Right kidney (tissue), 1 donor: ENCODE data around the gene IQGAP1.
A peak's percentile ranks its signal among the peaks of the same experiment; 100 is the strongest.
"Not testable (repeated sequence)": the region's sequence is repeated elsewhere in the genome, so short reads cannot be mapped to it uniquely, and the experiment has no call there.

Experiments used
- DNase-seq: peaks from one replicate; pipeline ENCODE4 v3.0.0-alpha.2; 2016

The IQGAP1 gene

DNA sequence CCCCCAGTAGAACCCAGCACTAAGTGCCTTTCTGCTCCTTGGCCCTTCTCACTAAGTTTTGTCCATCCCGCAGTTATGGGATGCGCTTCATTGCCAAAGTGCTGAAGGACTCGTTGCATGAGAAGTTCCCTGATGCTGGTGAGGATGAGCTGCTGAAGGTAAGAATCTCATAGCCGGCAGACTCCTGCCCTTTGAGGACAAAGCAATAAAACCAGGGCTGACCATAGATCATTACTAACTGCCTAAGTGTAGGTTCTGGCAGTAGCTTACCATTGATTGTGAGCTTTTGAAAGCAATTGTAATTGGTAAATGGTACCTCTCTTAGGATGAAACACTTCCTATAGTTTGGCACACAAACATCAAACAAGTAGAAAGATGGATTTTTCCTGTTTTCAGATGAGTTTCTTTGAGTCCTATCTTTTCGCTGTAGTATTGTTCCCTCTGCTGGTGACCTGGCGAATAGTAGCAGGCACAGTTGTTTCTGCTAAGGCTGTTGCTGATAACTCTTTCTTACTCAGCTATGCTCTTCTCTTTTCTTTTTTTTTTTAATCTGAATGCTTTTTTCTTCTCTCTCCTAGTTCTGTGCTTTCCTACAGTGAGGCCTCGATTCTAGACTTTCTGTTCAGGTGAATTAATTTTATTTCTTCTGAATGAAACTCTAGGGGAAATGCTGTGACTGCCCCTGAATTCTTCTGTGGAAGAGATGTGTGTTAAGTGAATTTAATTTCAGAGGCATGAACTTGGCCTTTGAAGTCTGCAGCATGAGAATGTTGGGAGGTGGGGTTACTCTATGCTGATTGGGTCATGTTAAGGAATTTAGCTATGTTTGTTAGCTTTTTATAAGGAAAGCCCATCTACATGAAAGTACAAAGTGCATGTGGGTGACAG, 94.3 kb downstream of the IQGAP1 start:
- peak; percentile 15 for DNase-seq

DNA sequence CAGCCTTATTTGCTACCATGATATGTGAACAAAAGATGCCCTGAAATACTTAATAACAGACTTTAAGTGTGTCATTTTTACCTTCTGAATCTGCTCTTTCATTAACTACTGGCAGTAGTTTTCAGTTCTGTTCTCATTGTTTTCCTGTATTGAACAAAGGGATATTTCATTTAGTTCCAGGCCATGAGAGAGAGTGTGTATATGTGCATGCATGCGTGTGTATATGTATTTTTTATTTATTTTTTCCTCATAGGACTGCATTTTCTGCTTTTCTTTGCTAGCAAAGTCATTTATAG, 94.9 kb downstream of the IQGAP1 start:
- no peak for DNase-seq

- no peak for DNase-seq
Measured at GRCh38 chr15:90483637-90484036, 95.6 kb downstream of the IQGAP1 start.

- no peak for DNase-seq
Measured at GRCh38 chr15:90487186-90487585, 99.1 kb downstream of the IQGAP1 start.

DNA sequence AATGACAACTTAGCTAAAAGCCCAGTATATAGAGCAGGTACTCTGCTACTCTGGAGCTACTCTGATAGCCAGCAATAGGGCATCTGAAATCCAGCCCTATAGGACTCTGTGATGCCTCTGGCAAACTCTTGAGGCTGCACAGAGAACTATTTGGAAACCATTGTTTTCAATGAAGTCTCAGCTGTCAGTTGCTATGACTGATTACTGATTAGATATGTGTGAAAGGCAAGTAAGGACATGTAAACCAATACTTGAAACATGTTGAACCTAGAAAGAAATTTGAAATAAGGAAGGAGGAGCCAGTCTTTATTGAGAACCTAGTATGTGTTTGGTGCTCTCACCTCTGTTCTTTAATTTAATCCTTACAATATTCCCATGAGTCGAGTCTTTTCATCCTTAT, 101.5 kb downstream of the IQGAP1 start:
- DNase-seq = no peak

- no peak for DNase-seq
Measured at GRCh38 chr15:90489944-90490343, 101.9 kb downstream of the IQGAP1 start.

DNA sequence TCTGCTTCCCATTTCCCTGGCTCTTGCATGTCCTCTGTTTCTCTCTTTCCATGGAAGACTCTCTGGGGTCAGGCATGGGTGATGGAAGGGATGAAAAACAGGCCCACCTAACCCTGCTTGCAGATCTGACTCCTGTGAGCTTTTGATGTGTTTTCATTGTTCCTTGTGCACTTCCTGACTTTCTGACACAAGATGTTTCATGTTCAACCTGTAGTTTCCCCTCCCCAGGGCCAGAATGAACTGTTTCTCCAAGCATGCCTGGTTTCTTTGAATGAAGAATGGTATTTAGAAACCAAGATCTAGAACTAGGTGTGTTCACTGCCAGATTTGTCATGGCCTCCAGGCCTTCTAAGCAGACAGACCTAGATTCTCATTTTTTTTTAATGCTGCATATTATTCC, 105.6 kb downstream of the IQGAP1 start:
- DNase-seq = no peak

DNA sequence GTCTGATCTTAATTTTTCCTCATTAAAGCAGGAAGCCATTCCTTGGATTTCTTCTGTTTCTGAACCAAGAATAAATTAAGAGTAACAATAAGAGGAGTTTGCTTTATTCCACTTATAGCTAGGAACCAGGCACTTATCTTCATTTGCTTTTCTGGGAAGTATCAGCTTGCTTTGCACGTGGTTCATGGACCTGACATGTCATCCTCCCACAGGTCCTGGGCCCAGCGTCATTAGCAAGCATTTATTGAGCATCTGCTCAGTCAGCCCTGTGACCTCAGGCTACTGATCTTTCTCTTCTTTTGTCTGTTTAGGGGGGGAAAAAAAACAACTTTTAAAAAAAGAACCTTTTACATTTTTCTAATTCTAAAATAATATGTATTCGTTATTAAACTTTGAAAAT, 107.0 kb downstream of the IQGAP1 start:
- DNase-seq = no peak

GRCh38 chr15:90496791-90497190, 108.7 kb downstream of the IQGAP1 start:
- no peak for DNase-seq

DNA sequence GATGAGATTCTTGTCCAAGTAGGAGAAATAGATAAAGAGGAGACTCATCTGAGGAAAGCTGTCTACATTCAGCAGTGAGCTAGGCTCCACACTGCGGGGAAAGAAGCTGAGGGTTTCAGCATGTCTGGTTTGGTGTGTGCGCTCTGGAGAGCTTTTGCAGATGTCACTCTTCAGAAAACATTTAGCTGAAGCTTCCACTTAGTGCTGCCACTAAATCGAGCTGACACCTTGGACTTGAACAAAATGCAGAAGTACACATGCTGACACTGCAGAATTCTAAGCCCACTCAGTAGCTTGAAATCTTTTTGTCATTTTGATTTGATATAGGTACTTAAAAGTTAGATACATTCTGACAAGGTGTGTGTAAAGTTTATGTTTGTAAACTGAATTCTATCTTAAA, 109.3 kb downstream of the IQGAP1 start:
- DNase-seq = no peak

DNA sequence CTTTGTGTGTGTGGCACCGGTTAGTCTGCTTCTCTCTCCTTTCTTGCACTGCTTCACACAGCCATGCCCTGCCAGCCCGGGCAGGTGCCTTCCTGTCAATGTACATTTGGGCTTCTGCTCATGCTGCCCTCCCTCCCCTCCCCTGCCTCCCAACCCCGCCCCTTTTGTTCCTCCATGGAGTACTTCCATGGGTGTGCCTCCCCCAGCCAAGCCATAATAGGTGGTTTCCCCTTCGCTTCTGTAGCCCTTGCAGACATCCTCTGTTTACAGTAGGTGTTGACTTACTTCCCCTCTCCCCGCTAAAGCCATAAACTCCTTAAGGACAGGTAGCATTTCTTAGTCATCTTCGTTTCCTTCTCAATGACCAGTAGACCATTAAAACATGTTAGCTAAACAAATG, 109.9 kb downstream of the IQGAP1 start:
- no peak for DNase-seq

GRCh38 chr15:90500171-90500570, 112.1 kb downstream of the IQGAP1 start:
- no peak for DNase-seq

DNA sequence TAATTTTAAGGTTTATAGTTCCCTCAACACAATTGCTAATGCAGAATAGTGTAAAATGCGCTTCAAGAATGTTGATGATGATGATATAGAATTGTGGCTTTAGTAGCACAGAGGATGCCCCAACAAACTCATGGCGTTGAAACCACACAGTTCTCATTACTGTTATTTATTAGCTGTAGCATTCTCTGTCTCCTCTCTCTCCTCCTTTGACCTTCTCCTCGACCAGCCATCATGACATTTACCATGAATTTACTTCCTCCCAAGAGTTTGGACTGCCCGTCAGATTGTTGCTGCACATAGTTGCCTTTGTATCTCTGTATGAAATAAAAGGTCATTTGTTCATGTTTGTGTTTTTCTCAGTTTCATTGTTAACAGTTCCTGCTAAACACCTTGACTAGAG, 113.9 kb downstream of the IQGAP1 start:
- DNase-seq = no peak

- not testable (repeated sequence) for DNase-seq
Measured at GRCh38 chr15:90510781-90511180, 122.7 kb downstream of the IQGAP1 start.

DNA sequence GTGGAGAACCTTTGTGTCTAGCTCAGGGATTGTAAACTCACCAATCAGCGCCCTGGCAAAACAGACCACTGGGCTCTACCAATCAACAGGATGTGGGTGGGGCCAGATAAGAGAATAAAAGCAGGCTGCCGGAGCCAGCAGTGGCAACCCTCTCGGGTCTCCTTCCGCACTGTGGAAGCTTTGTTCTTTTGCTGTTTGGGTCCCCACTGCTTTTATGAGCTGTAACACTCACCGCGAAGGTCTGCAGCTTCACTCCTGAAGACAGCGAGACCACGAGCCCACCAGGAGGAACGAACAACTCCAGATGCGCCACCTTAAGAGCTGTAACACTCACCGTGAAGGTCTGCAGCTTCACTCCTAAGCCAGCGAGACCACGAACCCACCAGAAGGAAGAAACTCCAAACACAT, 123.2 kb downstream of the IQGAP1 start:
- not testable (repeated sequence) for DNase-seq

- DNase-seq = no peak
Measured at GRCh38 chr15:90512276-90512675, 124.2 kb downstream of the IQGAP1 start.

DNA sequence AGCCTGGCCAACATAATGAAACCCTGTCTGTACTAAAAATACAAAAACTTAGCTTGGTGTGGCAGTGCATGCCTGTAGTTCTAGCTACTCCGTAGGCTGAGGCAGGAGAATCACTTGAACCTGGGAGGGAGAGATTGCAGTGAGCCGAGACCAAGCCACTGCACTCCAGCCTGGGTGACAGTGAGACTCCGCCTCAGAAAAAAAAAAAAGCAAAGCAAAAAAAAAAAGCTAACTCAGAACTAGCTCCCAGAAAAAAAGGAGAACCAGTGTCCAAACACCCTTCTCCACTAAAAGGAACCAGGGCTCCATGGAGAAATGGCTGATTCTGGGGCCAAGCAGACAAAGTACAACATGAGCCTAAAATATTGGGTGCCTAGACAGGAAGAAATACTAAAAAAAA, 124.9 kb downstream of the IQGAP1 start:
- no peak for DNase-seq

- DNase-seq = no peak
Measured at GRCh38 chr15:90513448-90513847, 125.4 kb downstream of the IQGAP1 start.

GRCh38 chr15:90513893-90514292, 125.9 kb downstream of the IQGAP1 start:
- not testable (repeated sequence) for DNase-seq

GRCh38 chr15:90519688-90520087, 131.6 kb downstream of the IQGAP1 start:
- no peak for DNase-seq

- no peak for DNase-seq
Measured at GRCh38 chr15:90520365-90520764, 132.3 kb downstream of the IQGAP1 start.

DNA sequence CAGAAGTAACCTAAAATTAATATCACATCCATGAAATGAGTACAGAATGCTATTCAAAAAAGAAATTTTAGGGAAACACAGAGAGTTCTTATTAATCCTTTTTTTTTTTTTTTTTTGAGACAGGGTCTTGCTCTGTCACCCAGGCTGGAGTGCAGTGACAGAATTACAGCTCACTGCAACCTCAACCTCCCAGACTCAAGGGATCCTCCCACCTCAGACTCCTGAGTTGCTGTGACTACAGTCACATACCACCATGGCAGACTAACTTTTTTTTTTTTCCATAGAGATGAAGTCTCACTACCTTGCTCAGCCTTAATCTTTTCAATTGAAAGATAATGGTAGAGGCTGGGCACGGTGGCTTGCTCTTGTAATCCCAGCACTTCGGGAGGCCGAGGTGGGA, 135.3 kb downstream of the IQGAP1 start:
- DNase-seq = no peak

GRCh38 chr15:90524018-90524803, 136.2 kb downstream of the IQGAP1 start:
- not testable (repeated sequence) for DNase-seq

GRCh38 chr15:90529011-90529370, 140.9 kb downstream of the IQGAP1 start:
- no peak for DNase-seq
